Measurements from ENCODE around the gene AFF4.

AFF4 gene

GRCh38 chr5:132854301-132854700, 109.1 kb downstream of the AFF4 start:
- DNase-seq (ENCODE audit: low read depth) = no peak

DNA sequence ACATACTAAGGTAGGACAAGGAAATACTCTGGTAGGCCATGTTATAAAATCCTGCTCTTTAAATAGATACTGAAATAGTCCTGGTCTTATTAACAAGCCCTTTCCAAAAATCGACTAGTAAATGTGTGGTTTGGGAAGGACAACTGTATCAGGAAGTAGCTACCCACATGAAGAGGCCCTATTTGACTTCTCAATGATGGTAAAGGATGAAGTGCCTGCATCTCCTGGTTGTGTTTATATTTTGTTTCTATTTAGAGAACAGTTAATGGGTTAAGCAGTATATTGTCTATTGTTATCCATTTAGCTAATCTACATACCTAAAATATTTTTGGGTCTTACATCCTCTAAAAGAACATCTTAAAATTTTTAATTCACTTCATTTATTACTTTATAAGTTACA, 109.6 kb downstream of the AFF4 start:
- DNase-seq (ENCODE audit: low read depth) = no peak

DNA sequence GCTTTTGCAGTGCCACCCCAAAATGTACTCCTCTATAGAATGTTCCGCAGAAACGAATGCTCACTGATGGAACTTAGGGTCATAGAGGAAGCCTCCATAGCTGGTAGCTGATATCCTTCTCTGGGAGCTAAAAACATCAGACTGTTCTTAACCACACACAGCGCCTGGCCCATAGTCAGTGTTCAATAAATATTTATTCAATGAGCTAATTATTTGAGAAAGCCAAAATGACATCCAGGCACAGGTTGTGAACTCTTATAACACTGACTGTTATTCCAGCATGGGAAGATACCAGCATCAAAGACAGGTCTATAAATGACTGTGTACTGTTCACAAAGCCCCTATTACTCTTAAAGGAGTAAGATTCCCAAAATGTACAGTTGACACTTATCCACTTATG, 110.1 kb downstream of the AFF4 start:
- no peak for DNase-seq (ENCODE audit: low read depth)

- DNase-seq (ENCODE audit: low read depth) = no peak
Measured at GRCh38 chr5:132850066-132850465, 113.4 kb downstream of the AFF4 start.

DNA sequence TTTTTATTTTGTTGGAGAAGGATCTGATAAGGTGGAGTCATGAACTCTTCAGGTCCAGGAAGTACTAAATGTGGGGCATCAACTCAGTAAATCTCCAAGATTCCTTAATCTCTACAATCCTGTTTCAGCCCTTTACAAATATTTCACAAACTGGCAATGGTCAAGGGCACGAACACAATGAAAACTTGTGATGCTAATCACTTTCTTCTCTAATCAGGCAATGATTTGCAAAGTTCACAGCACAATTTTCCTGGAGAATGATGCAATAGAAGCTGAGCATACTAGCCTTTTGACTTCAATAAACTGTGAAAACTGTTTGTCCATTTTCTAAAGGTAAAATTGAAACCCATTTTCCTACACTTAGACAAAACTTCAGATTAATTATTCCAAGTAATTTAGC, 114.1 kb downstream of the AFF4 start:
- DNase-seq (ENCODE audit: low read depth) = no peak

DNA sequence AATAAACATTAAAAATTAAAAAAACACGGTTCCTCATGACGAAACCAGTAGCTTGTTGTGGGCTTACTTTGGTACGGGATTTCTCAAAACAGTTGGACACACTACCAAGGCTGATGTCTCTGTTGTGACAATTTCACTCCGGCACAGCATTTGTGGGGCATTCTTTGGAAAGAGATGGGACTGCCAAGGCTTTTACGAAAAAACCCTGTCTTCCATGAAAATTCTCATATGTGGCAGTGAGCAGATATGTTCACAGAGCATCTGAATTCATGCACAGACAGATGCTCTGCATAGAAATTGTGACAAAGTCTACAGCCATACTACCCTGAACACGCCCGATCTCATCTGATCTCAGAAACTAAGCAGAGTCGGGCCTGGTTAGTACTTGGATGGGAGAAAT, 115.2 kb downstream of the AFF4 start:
- no peak for DNase-seq (ENCODE audit: low read depth)

DNA sequence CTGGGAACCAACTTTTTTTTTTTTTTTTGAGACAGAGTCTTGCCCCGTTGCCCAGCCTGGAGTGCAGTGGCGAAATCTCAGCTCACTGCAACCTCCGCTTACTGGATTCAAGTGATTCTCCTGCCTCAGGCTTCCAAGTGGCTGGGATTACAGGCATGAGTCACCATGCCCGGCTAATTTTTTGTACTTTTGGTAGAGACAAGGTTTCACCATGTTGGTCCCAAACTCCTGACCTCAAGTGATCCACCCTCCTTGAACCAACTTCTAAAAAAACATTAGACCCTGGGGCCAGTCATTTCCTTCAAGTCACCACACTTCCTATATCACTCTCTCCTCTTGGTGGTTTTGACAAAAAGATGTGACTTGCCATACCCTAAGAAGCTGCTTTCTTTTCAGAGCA, 122.1 kb downstream of the AFF4 start:
- DNase-seq (ENCODE audit: low read depth) = no peak

DNA sequence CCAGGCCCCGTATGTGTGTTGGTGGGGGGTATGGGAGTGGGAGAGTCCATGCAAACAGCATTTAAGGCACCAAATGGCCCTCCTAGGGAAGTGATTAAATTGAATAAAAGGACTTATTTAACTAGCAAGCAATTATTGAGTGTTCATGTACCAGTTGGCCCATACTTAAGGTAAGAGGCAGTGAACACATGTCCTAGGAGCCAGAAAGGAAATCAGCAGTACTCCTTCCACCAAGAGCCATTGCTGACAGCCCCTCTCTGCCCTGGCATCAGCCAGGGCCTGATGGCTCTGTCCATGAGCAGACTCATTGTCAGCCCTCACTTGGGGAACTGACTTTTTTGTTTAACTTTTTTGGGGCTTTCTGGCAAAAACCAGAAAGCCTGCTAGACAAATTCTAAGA, 122.5 kb downstream of the AFF4 start:
- no peak for DNase-seq (ENCODE audit: low read depth)

DNA sequence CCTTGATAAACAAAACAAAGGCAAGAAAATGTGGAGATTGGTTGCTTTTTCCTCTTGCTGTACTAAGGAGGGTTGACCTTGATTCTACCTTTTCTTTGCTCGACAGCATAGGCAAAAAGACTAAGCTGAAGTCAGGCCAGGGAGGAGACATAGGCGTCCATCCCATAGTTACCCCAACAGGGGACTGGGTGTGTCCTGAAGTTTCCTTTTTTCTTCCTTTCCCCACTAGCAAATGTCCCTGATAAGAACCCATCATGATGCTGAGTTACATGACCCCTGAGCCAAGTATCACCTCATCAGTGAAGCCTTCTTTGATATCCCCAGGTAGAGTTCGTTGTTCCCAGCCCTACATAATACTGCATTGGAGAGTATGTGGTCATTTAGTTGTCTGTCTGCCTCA, 123.1 kb downstream of the AFF4 start:
- no peak for DNase-seq (ENCODE audit: low read depth)

DNA sequence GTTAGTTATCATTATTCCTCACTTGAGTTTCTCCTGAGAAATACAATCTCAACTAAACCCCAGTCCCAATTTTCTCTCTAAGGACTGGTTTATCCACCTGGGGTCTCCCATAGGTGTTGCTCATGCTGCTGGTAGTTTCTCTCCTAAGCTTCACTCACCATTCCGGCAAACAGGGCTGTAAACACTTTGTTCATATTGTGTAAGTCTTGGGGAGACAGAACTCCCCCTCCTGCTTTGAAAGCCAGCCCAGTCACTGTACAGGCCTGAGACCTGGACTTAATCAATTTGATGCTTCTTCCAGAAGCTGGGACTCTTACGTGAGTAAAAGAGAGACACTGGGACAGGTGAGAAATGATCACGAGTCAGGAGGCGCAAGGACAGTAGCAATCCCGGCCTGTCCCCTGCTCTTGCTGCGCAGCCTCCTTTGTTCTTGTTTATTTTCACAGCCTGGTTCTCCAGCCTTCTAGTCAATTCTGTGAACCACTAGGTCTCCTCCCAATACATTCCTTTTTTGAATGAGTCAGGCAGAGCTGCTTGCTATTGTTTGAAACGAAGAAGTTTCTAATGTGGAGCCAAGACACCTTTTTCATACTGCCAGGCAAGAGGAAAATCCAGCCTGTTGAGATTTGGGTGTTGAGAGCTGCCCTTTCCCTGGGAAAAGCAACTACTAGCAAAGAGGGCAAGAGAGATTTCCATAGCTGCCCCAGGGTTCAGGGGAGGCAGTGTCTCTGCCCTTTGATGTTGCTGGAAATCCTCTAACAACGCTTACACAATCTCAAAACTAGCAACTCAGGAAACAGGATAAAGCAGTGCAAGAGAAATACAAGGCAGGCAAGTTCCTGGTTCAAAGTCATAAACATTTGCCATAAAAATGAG, 123.8 kb downstream of the AFF4 start:
- DNase-seq (ENCODE audit: low read depth) = peak; percentile 53

DNA sequence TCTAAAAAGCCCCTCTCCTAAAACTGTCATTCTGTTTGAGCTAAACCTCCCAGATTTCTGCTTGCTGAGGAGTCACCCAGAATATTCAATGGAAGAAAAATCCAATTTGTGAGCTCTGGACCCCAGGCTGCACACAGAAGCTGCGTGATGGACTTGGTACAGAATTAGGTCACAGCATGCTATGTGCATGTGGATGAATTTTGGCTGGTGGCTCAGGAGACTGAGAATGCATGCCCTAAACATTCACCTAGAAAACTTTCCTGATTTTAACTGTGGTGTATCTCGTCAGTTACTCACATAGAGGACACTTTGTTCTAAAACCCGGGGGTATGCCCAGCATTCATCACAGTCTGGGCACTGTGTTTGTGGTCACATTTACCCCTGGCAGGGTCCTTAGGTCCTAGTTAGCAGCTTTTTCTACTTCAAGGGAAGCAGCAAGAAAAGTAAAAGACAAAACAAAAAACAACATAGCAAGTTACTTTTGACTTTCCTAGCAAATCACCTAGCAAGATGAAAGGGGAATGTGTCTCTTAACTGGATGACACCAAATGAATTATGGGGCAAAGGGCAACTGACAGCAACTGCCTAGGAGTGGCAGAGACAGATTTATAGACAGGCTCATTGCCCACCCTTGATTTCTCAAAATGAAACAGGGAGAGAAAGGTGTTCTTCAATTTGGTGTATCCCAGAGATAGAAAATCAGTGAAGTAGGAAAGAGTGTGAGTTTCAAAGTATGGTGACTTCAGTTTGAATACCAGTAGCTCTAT, 124.7 kb downstream of the AFF4 start:
- no peak for DNase-seq (ENCODE audit: low read depth)

- DNase-seq (ENCODE audit: low read depth) = no peak
Measured at GRCh38 chr5:132837868-132838267, 125.6 kb downstream of the AFF4 start.

DNA sequence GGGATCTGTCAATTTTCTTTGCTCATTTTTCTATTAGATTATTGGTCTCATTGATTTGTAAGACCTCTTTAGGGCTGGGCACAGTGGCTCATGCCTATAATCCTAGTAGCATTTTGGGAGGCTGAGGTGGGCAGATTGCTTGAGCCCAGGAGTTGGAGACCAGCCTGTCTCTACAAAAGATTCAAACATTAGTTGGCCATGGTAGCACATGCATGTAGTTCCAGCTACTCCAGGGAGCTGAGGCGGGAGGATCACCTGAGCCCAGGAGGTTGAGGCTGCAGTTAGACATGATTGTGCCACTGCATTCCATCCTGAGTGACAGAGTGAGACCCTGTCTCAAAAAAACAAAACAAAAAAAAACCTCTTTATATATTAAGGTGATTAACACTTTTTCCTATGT, 126.6 kb downstream of the AFF4 start:
- DNase-seq (ENCODE audit: low read depth) = no peak

DNA sequence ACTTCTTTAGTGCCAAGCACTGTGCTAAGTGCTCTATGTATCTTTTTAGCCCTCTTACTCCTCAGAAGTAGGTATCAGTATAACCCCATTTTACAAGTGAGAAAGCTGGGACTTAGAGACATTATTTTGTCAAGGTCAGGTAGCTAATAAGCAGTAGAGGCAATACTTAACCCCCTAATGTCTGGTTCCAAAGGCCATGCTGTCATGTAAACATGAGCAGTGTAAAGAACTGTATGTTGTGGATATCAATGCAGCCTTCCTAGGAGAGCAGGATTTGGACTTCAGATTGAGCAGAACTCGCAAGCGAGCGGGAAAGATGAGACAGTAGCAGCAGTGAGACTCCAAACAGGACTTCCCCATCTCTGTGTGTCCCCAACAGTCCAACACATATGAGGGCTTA, 129.4 kb downstream of the AFF4 start:
- no peak for DNase-seq (ENCODE audit: low read depth)

DNA sequence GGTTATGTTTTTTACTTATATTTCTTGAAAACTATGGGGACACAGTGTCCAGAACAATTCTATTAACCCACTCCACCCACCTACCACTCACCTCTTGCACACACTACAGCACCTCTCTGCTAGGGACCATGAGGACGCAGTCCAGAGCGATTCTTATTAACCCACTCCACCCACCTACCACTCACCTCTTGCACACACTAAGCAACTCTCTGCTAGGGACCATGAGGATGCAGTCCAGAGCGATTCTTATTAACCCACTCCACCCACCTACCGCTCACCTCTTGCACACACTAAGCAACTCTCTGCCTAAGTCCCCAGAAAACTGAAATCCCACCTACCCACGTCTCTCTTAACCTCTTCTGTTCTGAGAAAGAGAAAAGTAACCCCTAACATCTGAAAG, 130.8 kb downstream of the AFF4 start:
- DNase-seq (ENCODE audit: low read depth) = no peak

GRCh38 chr5:132831095-132831860, 132.2 kb downstream of the AFF4 start:
- DNase-seq (ENCODE audit: low read depth) = no peak

DNA sequence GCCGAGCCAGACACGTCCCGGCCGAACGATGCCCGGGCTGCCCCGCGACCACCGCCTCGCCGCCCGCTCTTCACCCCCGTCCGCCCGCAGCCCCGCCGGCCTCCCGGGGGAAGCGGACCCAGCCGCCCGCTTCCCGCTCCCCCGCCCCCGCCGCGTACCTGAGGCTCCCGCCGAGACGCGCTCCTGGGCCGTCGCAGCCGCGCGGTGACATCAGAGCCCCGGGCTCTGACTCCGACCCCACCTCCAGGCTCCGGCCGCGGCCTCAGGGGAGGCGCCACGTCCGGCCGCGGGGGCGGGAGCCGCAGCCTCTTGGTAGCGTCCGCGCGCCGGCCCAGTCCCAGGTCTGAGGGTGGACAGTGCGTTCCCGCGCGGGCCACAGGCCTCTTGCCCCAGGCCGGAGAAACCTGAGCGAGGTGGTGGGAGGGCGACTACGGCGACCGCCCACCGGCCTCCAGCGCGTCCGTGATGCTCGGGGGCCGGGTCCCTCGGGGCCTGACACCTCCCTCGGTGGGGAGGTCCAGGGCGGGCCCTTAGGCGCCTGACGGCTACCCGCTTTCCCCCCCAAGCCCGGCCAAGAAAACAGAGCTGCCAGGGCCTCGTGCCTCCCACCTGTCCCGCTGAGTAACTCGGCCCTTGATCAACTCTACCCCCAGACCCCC, 132.9 kb downstream of the AFF4 start, which contains the start of gene SHROOM1:
Gene SHROOM1, minus strand, starts transcription at position 212 of the 659 bp plus-strand sequence. CDS start 4,507 bp downstream, outside the sequence.
- DNase-seq (ENCODE audit: low read depth) = no peak

DNA sequence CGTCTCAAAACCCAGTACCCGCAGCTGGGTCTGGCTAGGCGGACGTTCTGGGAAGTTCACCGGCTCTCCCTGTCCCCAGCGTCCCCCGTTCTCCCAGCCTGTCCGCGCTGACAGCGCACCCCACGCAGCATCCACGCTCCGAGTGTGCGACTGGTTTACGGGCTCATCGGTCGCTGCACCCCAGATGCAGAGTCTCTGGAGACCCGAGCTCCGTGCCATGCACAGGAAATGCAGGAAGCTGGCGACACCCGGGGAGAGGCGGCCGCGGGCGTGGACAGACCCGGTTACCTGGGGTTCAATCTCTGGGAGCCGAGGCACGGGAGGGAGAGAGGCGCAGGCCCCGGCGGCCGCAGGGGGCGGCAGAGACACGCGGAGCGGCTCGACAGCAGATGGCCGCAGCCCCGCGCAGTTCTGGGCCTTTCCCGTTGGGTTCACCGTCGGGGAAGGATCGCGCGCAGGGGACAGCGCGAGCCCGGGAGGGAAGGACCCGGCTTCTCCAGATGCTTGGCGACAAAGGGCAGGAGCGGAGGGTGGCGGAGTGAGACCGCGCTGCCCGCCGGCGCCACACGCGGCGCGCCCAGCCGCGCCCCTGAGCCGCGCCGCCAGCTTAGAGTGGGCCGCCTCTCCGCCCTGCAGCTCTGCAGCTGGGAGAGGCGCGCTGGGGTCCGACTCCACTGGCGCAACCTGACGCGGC, 133.5 kb downstream of the AFF4 start:
- DNase-seq (ENCODE audit: low read depth) = no peak

DNA sequence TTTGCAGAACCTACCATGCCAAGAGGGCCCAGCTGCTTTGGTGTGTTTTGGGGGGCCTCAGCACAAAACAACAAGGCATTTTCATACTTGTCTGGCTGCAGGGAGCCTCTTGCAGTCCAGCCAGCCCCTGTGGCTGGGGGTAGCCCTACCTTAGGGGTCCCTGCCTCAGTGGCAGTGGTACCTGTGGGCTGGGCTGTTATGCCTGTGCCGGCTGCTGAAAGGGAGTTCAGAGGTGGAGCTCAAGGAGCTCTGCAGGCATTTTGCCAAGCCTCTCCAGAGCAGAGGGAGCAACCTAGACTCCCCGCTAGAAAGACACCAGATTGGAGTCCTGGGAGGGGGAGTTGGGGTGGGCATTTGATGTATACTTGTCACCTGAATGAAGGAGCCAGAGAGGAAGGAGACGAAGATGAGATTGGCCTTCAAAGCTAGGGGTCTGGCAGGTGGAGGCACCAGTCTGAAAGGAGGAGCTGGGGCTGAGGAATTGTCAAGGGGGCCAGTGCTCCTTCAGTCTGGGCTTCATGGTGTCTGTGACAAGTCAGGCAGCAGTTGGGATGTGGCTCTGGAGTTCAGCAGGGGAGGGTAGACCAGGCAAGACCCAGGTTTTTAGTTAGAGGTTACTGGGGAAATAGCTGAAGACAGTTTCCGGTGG, 134.5 kb downstream of the AFF4 start:
- DNase-seq (ENCODE audit: low read depth) = no peak

DNA sequence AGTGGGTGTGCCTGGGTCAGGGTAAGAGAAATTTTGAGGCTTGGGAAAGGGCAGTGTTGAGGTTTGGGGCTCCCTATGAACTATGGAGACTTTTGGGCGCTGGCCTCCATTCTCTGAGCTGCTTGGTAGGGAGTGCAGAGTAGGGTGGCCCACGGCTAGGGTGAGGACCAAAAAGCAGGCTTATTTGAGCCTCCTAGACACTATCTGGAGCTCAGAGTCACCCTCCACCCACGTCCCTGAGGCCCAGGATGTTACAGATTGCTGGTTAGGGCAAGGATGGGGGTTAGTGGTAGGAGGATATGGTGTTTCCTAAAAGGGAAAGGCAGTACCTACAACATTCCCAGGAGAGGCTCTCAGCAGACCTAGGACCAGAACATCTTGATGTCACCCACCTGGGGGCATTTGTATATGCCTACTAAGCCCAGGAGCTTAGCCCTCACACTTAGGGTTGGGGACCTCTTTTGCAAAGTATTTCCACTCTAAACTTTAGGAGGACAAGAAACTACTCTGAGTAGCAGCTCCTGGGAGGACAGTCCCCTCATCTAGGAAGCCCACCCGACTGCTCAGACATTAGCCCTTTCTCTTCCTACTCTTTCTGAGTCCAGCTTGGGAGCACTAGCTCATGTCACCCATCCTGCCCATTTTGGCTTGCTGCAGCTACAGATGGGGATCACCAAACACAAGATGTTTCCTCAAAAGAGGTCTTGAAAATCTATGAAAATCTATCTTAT, 135.3 kb downstream of the AFF4 start:
- no peak for DNase-seq (ENCODE audit: low read depth)
